ENCODE data around the gene SLAMF1. TPM values are rescaled to one million over a fixed set of nuclear protein-coding genes. Genes with fewer than 3 reads are reported as not detected.

Gene SLAMF1
- total RNA-seq, 1 experiment from 2014 or later, result not detected

- Histone ChIP-seq H3K9me3 (replicated peaks) (no peaks in the 10 kb centered on the region), H3K4me1 (peaks cover 15% of the 10 kb centered on the region), H3K27ac (no peak overlapping the region), H3K36me3 (no peaks in the 10 kb centered on the region), H3K27me3 (no peaks in the 10 kb centered on the region), H3K4me3 (no peak overlapping the region)
- DNase-seq, result no peak
These were observed 20.1 kb downstream of the SLAMF1 start for GRCh38 chr1:160626509-160627342.

GRCh38 chr1:160625725-160626498 lies 20.9 kb downstream of the SLAMF1 start:
- peaks cover 9% of the 10 kb centered on the region for H3K4me1 ChIP-seq
- no peaks in the 10 kb centered on the region for H3K36me3 ChIP-seq
- DNase-seq, result no peak
- H3K9me3 ChIP-seq (replicated peaks), result no peaks in the 10 kb centered on the region
- H3K27ac ChIP-seq, result no peak overlapping the region
- no peaks in the 10 kb centered on the region for H3K27me3 ChIP-seq
- H3K4me3 ChIP-seq, result no peak overlapping the region

DNA sequence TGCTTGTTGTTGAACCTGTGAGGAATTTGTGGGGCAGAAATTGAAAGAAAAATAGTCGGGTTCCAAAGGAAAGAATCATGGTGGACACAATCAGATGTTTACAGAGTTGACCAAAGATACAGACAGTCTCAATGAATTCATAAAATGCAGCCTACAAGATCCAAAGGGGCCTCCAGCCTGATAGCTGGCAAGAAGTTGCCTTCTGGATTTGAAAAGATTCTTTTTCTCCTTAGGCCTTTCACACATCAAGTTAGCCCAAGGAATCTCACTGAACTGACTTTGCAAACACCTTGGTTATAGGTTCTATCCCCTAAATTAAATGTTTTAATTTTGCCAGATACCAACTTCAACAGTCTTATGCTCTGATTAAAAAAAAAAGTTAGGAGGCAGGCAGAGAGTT lies 21.5 kb downstream of the SLAMF1 start:
- H3K36me3 ChIP-seq, result no peaks in the 10 kb centered on the region

DNA sequence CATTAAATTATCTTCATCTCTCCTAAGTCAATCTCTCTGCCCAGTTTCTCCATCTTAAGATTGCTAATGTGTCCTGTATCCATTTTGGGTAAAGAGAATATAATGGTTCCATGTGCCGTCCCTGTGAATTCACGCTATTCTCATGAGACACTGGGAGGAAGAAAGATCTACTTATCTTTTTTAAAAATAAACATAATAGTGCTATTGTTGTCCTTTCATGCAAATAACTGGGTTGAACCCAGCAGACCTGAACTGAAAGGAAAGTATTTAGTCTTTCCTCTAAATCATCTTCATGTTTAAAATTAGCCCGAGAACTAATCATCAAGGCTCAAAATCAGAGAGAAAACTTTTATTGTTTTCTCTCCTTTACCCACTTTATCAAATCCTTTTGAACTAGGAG lies 22.4 kb downstream of the SLAMF1 start:
- no peaks in the 10 kb centered on the region for H3K9me3 ChIP-seq (replicated peaks)
- H3K4me3 ChIP-seq, result no peak overlapping the region
- DNase-seq, result no peak
- no peaks in the 10 kb centered on the region for H3K36me3 ChIP-seq
- no peaks in the 10 kb centered on the region for H3K4me1 ChIP-seq
- H3K27me3 ChIP-seq, result no peaks in the 10 kb centered on the region
- H3K27ac ChIP-seq, result no peak overlapping the region

More for the DNA sequence above, 21.5 kb downstream of the SLAMF1 start:
- no peaks in the 10 kb centered on the region for H3K9me3 ChIP-seq (replicated peaks)
- DNase-seq, result no peak
- H3K4me1 ChIP-seq, result peaks cover 3% of the 10 kb centered on the region
- no peak overlapping the region for H3K4me3 ChIP-seq
- no peak overlapping the region for H3K27ac ChIP-seq
- no peaks in the 10 kb centered on the region for H3K27me3 ChIP-seq

DNA sequence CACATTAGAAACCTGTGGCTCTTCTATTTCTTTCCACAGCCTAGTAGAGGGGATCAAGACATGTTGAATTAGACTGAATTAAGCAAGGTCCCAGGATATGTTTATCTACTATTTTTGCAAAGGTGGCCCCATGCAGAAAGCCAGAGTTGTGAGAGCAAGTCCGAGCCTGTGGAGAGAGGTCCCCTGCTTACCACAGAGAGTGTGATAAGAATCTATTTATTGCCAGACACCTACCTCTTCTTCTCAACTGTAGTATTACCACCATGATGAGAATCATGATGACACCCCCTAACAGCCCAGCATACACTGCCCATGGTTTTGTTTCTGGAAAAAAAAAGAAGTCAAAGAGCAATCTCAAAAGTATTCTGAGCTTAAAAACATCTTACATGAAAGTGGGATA lies 23.0 kb downstream of the SLAMF1 start:
- no peaks in the 10 kb centered on the region for H3K4me1 ChIP-seq
- H3K27ac ChIP-seq, result no peak overlapping the region
- no peak overlapping the region for H3K4me3 ChIP-seq
- no peaks in the 10 kb centered on the region for H3K36me3 ChIP-seq
- H3K27me3 ChIP-seq, result no peaks in the 10 kb centered on the region
- no peak for DNase-seq
- no peaks in the 10 kb centered on the region for H3K9me3 ChIP-seq (replicated peaks)

- no peaks in the 10 kb centered on the region for H3K27me3 ChIP-seq
- no peaks in the 10 kb centered on the region for H3K9me3 ChIP-seq (replicated peaks)
- no peaks in the 10 kb centered on the region for H3K36me3 ChIP-seq
- H3K4me1 ChIP-seq, result no peaks in the 10 kb centered on the region
- no peak overlapping the region for H3K27ac ChIP-seq
- H3K4me3 ChIP-seq, result no peak overlapping the region
- DNase-seq, result no peak
These were observed 23.6 kb downstream of the SLAMF1 start for GRCh38 chr1:160623227-160623633.

- no peaks in the 10 kb centered on the region for H3K27me3 ChIP-seq
- no peak for DNase-seq
- no peak overlapping the region for H3K27ac ChIP-seq
- H3K36me3 ChIP-seq, result no peaks in the 10 kb centered on the region
- H3K4me1 ChIP-seq, result no peaks in the 10 kb centered on the region
- H3K4me3 ChIP-seq, result no peak overlapping the region
- no peaks in the 10 kb centered on the region for H3K9me3 ChIP-seq (replicated peaks)
These were observed 24.2 kb downstream of the SLAMF1 start for GRCh38 chr1:160622501-160623226.

- H3K27me3 ChIP-seq, result no peaks in the 10 kb centered on the region
- H3K36me3 ChIP-seq, result no peaks in the 10 kb centered on the region
- H3K4me3 ChIP-seq, result no peak overlapping the region
- no peak for DNase-seq
- H3K4me1 ChIP-seq, result no peaks in the 10 kb centered on the region
- H3K9me3 ChIP-seq (replicated peaks), result no peaks in the 10 kb centered on the region
- no peak overlapping the region for H3K27ac ChIP-seq
These were observed 25.0 kb downstream of the SLAMF1 start for GRCh38 chr1:160621633-160622413.

- H3K4me1 ChIP-seq, result no peaks in the 10 kb centered on the region
- no peak overlapping the region for H3K4me3 ChIP-seq
- no peaks in the 10 kb centered on the region for H3K9me3 ChIP-seq (replicated peaks)
- no peaks in the 10 kb centered on the region for H3K27me3 ChIP-seq
- no peak for DNase-seq
- no peak overlapping the region for H3K27ac ChIP-seq
- no peaks in the 10 kb centered on the region for H3K36me3 ChIP-seq
These were observed 25.8 kb downstream of the SLAMF1 start for GRCh38 chr1:160620942-160621632.

DNA sequence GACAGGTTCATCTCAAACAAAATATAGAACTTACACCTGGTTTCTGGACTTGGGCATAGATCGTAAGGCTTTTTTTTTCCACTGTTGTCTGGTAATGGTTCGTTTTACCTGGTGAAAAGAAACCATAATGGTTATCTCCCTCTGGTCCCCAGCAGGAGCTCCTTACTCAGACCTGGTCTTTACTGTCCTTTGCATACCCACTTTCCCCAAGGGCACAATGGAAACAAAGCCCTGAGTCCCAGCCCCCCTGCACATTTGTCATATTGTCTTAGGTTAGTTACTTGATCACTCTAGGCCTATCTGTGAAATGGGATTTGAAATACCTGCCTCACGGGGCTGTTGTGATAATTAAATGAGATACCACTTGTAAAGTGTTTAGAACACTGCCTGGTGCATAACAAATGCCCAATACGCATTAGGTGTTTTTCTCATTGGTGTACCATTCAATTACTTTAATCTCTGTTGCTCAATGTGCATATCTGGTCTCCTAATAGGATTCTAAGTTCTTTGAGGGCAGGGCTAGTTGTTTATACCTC lies 27.0 kb downstream of the SLAMF1 start:
- no peaks in the 10 kb centered on the region for H3K36me3 ChIP-seq
- DNase-seq, result no peak
- no peak overlapping the region for H3K27ac ChIP-seq
- H3K27me3 ChIP-seq, result no peaks in the 10 kb centered on the region
- H3K4me3 ChIP-seq, result no peak overlapping the region
- H3K4me1 ChIP-seq, result no peaks in the 10 kb centered on the region
- H3K9me3 ChIP-seq (replicated peaks), result no peaks in the 10 kb centered on the region

DNA sequence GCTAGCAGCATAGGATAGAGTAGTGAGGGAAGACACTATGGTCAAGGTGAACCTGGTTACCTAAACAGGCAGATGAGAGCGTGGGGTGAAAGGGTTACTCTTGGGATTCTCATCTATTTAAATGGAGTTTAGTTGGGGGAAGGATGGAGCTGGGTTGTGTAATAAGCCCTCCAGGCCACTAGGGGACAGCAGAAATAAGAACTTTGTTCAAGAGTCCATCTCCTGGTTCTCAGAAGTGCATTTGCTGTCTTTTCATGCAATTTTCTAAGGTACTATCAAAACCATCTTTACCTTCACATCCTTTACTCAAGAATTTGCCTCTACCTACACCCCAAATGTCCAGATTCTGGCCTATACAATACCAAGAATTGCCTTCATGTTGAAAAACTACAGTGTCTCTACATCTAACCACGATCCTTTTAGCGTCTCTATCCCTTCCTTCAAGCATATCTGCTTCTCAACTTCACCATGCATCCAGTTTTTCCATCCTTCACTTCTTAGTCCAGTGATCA lies 28.0 kb downstream of the SLAMF1 start:
- no peaks in the 10 kb centered on the region for H3K27me3 ChIP-seq
- no peaks in the 10 kb centered on the region for H3K36me3 ChIP-seq
- DNase-seq, result peak; percentile 9 to 49
- H3K27ac ChIP-seq, result no peak overlapping the region
- H3K4me1 ChIP-seq, result no peaks in the 10 kb centered on the region
- H3K9me3 ChIP-seq (replicated peaks), result no peaks in the 10 kb centered on the region
- H3K4me3 ChIP-seq, result peak overlapping the region; percentile 25; the same call in 1 of the 2 replicates

DNA sequence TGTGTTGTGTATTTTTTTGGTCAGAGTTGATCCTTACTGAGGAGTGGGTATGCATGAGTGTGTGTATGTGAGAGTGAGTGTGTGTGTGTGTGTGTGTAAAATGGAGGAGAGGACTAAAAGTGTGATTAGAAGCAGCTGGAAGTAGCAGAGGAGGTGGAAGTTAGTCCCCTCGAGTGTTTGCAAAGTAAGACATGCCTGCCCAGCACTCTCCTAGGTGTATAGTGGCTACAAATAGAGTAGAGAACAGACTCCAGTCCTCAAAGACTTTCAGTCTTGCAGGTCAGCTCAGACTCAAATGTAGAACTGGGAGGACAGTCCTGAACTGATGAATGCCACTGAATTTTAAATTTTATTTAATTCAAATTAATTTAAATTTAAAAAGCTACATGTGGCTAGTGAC lies 28.5 kb downstream of the SLAMF1 start:
- no peaks in the 10 kb centered on the region for H3K9me3 ChIP-seq (replicated peaks)
- H3K4me3 ChIP-seq, result no peak overlapping the region
- H3K27me3 ChIP-seq, result no peaks in the 10 kb centered on the region
- no peaks in the 10 kb centered on the region for H3K36me3 ChIP-seq
- no peaks in the 10 kb centered on the region for H3K4me1 ChIP-seq
- H3K27ac ChIP-seq, result no peak overlapping the region
- no peak for DNase-seq

DNA sequence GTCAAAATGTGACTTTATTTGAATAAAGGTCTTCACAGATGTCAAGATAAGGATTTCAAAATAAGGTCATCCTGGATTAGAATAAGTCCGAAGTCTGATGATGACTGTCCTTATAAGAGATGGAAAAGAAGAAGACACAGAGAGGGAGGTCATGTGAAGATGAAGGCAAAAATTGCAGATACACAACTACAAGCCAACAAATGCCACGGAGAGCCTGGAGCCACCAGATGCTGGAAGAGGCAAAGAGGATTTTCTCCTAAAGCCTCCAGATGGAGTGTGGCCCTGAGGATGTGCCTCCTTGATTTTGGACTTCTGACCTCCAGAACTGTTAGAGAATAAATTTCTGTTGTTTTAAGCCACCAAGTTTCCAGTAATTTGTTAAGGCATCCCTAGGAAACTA lies 31.2 kb downstream of the SLAMF1 start:
- Histone ChIP-seq H3K4me3 (no peak overlapping the region), H3K27ac (no peak overlapping the region), H3K36me3 (no peaks in the 10 kb centered on the region), H3K9me3 (replicated peaks) (no peaks in the 10 kb centered on the region), H3K4me1 (no peaks in the 10 kb centered on the region), H3K27me3 (no peaks in the 10 kb centered on the region)
- DNase-seq, result no peak
